WERI-Rb-1 (cell line): ENCODE results near the gene MAPK11.

Experiments used
- DNase-seq: peaks from one replicate; pipeline ENCODE4 v3.0.0-alpha.2; 2020
- H3K27ac ChIP-seq: fragments of 250-450 bp; sonication (Bioruptor Pico); 2 replicates; pipeline ENCODE4 v1.5.1; 2020; ENCODE audit warnings: mild to moderate bottlenecking, moderate library complexity
- H3K27me3 ChIP-seq: fragments of 250-450 bp; sonication (Bioruptor Pico); 2 replicates; pipeline ENCODE4 v1.5.1; 2021; ENCODE audit warnings: mild to moderate bottlenecking, low read depth, moderate library complexity; ENCODE audit not compliant: insufficient read depth, severe bottlenecking
- H3K36me3 ChIP-seq: fragments of 250-450 bp; sonication (Bioruptor Pico); 2 replicates; pipeline ENCODE4 v1.5.1; 2020; ENCODE audit warnings: mild to moderate bottlenecking, moderate library complexity
- H3K4me3 ChIP-seq: 2 replicates; pipeline ENCODE4 v1.5.1; 2011; ENCODE audit warnings: low read depth, mild to moderate bottlenecking, control low read depth, low read length
- H3K9me3 ChIP-seq: fragments of 250-450 bp; sonication (Bioruptor Pico); 2 replicates; pipeline ENCODE4 v1.5.1; 2021; ENCODE audit warnings: mild to moderate bottlenecking, moderate library complexity; ENCODE audit not compliant: severe bottlenecking
- CTCF ChIP-seq: IDR thresholded peaks from 2 replicates; pipeline ENCODE4 v1.5.1; 2011; ENCODE audit warnings: low read depth, mild to moderate bottlenecking, control low read depth, inconsistent platforms, low read length

Gene MAPK11

GRCh38 chr22:50222508-50222907 is 47.7 kb downstream of the MAPK11 start:
- H3K36me3 ChIP-seq = peaks cover 68% of the 10 kb centered on the region
- no peak for TF ChIP-seq CTCF
- H3K4me3 ChIP-seq = no peak overlapping the region
- no peaks in the 10 kb centered on the region for H3K27me3 ChIP-seq
- no peak overlapping the region for H3K27ac ChIP-seq
- no peak for DNase-seq
- no peaks in the 10 kb centered on the region for H3K9me3 ChIP-seq

- Histone ChIP-seq H3K27me3 (no peaks in the 10 kb centered on the region), H3K27ac (no peak overlapping the region), H3K36me3 (peaks cover 77% of the 10 kb centered on the region), H3K9me3 (no peaks in the 10 kb centered on the region), H3K4me3 (no peak overlapping the region)
- peak; percentile 29; the same call in 1 of the 2 replicates for TF ChIP-seq CTCF
- DNase-seq = no peak
These were observed 48.5 kb downstream of the MAPK11 start for GRCh38 chr22:50221410-50222300.

GRCh38 chr22:50220603-50221409 is 49.4 kb downstream of the MAPK11 start:
- Histone ChIP-seq H3K36me3 (peaks cover 82% of the 10 kb centered on the region), H3K9me3 (no peaks in the 10 kb centered on the region), H3K27me3 (no peaks in the 10 kb centered on the region), H3K27ac (no peak overlapping the region), H3K4me3 (no peak overlapping the region)
- no peak for TF ChIP-seq CTCF
- DNase-seq = no peak

DNA sequence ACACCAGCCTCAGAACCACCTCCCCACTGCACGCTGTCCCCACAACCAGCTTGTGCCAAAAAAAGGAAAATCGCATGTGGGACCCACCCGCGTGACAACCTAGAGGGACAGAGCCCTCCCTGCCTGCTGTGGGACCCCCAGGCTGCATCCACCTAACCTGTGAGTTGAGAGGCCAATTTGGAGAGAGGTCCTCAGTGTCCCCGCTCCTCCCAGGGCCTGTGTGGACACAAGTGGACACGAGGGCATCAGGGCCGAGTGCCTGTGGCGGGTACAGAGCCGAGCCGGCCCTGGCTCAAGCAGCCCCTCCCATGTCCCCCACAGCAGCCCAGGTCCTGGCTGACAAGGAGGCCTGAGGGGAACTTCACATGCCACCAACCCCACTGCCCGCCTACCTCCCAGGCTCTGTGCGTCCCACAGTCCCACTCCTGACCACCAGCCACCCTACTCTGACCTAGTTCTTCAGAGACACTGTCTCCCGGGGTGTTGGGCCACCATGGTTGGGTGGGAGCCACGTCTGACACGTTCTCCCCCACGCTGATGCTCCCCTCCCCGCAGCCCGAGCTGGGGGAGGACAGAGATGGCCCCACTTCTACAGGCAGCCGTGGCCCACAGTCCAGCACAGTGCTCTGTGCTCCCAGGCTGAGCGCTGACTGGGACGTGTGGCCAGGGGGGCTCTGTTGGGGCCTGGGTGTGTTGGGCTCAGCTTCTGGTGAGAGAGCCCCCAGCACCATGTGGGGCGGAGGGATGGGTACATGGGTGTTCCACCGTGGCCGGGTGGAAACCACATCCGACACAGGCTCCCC is 50.2 kb downstream of the MAPK11 start:
- DNase-seq = no peak
- no peak overlapping the region for H3K27ac ChIP-seq
- H3K9me3 ChIP-seq = no peaks in the 10 kb centered on the region
- no peaks in the 10 kb centered on the region for H3K27me3 ChIP-seq
- H3K4me3 ChIP-seq = no peak overlapping the region
- peaks cover 82% of the 10 kb centered on the region for H3K36me3 ChIP-seq
- no peak for TF ChIP-seq CTCF

GRCh38 chr22:50218996-50219727 is 51.0 kb downstream of the MAPK11 start:
- H3K4me3 ChIP-seq = no peak overlapping the region
- H3K27ac ChIP-seq = no peak overlapping the region
- no peaks in the 10 kb centered on the region for H3K27me3 ChIP-seq
- no peaks in the 10 kb centered on the region for H3K9me3 ChIP-seq
- no peak for TF ChIP-seq CTCF
- DNase-seq = peak; percentile 52
- peaks cover 86% of the 10 kb centered on the region for H3K36me3 ChIP-seq
